Fibroblast of pulmonary artery (primary cell): ENCODE measurements around the gene AK6.
"Not testable (repeated sequence)": the region's sequence is repeated elsewhere in the genome, so short reads cannot be mapped to it uniquely, and the experiment has no call there.

Source experiments
- DNase-seq: peaks from one replicate; pipeline ENCODE4 v3.0.0-alpha.2; 2010; ENCODE audit warnings: low read depth
- H3K4me3 ChIP-seq: replicated peaks from 2 replicates; pipeline ENCODE4 v1.5.1; 2011; ENCODE audit warnings: low read depth, mild to moderate bottlenecking, control low read depth, low read length, moderate library complexity
- CTCF ChIP-seq: IDR thresholded peaks from 2 replicates; pipeline ENCODE4 v1.5.1; 2011; ENCODE audit warnings: mild to moderate bottlenecking, control low read depth, low read length, inconsistent platforms; ENCODE audit errors: missing control alignments

Gene AK6

GRCh38 chr5:69404659-69405330 lies 35.5 kb upstream of the AK6 start:
- no peak for TF ChIP-seq CTCF
- no peak for DNase-seq
- H3K4me3 ChIP-seq: no peak overlapping the region

- no peak for DNase-seq
- H3K4me3 ChIP-seq: no peak overlapping the region
Measured at GRCh38 chr5:69378376-69378775, 9.1 kb upstream of the AK6 start.

GRCh38 chr5:69374911-69375446 lies 5.7 kb upstream of the AK6 start:
- H3K4me3 ChIP-seq: no peak overlapping the region
- no peak for DNase-seq
- TF ChIP-seq CTCF: no peak

More at GRCh38 chr5:69378376-69378775, 9.1 kb upstream of the AK6 start:
- no peak for TF ChIP-seq CTCF

GRCh38 chr5:69372394-69372793 lies 3.1 kb upstream of the AK6 start:
- no peak overlapping the region for H3K4me3 ChIP-seq
- TF ChIP-seq CTCF: no peak
- no peak for DNase-seq

GRCh38 chr5:69370335-69370734 lies 1.0 kb upstream of the AK6 start:
- DNase-seq: not testable (repeated sequence)
- peak overlapping the region; percentile 82 for H3K4me3 ChIP-seq

GRCh38 chr5:69368458-69369339 lies 621 bp downstream of the AK6 start:
- peak; percentile 50 for DNase-seq
- peak overlapping the region; percentile 82 for H3K4me3 ChIP-seq
- TF ChIP-seq CTCF: no peak

GRCh38 chr5:69367697-69368279 lies 1.5 kb downstream of the AK6 start:
- peak overlapping the region; percentile 82 for H3K4me3 ChIP-seq
- TF ChIP-seq CTCF: no peak
- DNase-seq: no peak
